Measurements from ENCODE around the gene UBAP1L.
"Not testable (repeated sequence)": the region's sequence is repeated elsewhere in the genome, so short reads cannot be mapped to it uniquely, and the experiment has no call there.

The UBAP1L gene

DNA sequence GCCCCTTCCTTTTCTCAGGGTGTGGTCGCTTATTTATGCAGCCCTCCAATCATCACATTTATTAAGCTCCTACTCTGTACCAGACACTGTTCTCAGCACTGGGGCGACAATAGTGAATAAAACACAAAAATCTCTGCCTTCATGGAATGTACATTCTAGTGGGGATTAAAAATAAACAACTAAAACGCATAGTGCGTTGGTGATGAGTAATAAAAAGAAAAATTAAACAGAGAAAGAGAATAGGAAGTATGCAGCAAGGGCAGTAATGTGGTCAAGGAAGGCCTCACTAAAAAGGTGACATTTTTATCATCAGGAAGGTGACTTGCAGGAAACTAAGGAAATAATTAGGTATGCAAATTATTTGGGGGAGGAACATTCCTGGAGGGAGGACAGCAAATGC lies 64.7 kb downstream of the UBAP1L start:
- TF ChIP-seq, protein P1, sequence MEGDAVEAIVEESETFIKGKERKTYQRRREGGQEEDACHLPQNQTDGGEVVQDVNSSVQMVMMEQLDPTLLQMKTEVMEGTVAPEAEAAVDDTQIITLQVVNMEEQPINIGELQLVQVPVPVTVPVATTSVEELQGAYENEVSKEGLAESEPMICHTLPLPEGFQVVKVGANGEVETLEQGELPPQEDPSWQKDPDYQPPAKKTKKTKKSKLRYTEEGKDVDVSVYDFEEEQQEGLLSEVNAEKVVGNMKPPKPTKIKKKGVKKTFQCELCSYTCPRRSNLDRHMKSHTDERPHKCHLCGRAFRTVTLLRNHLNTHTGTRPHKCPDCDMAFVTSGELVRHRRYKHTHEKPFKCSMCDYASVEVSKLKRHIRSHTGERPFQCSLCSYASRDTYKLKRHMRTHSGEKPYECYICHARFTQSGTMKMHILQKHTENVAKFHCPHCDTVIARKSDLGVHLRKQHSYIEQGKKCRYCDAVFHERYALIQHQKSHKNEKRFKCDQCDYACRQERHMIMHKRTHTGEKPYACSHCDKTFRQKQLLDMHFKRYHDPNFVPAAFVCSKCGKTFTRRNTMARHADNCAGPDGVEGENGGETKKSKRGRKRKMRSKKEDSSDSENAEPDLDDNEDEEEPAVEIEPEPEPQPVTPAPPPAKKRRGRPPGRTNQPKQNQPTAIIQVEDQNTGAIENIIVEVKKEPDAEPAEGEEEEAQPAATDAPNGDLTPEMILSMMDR (IDR thresholded peaks at IDR 0.05; ENCODE audit: borderline replicate concordance, insufficient read depth, low read depth, low read length), result no peak
- H3K4me3 ChIP-seq (ENCODE audit: low read depth, low read length), result no peak overlapping the region

DNA sequence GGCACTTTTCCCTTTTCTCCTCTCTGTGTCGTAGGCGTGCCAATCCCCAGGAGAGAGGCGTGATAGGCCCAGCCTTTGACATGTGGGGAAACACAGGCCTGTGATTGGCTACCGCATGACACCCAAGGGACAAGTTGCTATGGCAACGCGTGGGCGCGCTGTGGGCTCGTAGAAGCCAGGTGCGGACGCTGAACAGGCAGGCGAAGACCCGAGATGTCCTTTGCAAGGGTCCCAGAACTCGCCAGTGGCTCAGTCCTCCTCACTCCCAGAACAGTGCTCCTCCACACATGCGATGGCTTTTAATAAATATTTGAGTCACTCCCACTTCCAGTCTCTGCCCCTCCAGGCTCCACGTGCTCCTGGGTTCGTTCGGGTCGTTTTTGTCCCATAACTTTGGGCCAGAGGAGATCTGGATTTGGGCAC lies 65.6 kb downstream of the UBAP1L start:
- H3K4me3 ChIP-seq (ENCODE audit: low read depth, low read length), result no peak overlapping the region

DNA sequence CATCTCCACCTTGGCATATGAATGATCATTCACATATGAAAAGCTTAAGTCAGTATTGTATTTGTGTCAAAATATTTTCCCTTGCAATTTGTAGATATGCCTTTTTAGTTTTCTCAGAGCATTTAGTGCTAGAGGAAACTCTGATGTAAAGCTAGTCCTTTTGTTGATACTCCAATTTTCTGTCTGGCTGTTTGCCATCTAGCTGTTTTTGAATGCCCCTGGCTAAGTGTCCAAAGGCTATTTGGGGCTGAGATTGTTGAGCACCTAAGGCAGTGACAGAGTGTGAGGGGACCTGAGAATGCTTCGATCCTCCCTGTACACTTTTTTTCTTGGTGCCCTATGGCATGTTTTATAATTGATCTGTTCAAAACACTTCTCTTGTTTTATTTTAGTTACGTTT lies 66.8 kb downstream of the UBAP1L start:
- TF ChIP-seq, protein P1 (IDR thresholded peaks at IDR 0.05; ENCODE audit: borderline replicate concordance, insufficient read depth, low read depth, low read length), result no peak
- H3K4me3 ChIP-seq (ENCODE audit: low read depth, low read length), result no peak overlapping the region

More for the DNA sequence above, 65.6 kb downstream of the UBAP1L start:
- TF ChIP-seq, protein P1 (IDR thresholded peaks at IDR 0.05; ENCODE audit: borderline replicate concordance, insufficient read depth, low read depth, low read length), result no peak

DNA sequence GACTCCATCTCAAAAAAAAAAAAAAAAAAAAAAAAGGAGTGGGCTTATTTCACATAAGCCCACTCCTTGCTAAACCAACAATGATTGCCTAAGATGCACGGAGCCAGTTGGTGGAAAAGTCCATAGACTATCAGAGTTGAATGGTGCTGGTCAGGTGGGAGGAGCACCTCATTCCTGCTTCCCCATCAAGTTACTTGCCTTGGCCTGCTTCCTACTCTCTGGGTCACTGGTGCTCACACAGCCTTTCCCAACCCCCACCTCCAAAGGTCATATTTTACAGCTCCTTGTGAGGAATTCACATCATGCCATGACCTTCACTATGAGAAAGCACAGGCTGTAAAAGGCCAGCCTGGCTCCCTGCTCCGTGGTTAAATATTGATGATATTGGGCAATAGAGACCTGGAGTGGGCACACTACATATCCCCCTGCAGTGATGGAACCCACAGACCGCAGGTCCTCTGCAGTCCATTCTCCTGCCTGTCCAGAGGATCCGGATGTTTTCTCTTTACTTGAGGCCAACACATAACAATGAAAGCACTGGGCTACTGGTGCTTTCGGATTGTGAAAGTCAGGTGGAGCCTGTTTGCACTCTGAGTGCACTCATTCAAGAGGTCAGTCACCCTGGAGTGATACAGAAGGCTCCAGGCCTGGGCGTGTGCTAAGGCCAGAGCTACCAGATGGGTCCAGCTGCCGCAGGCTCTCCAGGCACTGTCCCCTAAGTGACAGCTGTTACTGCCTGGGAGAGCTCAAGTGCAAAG lies 70.1 kb downstream of the UBAP1L start, which contains the start of gene SLC51B:
TSS of gene SLC51B (plus strand) at position 664 of the 758 bp plus-strand sequence. CDS start 4,618 bp downstream, outside the sequence.
- H3K4me3 ChIP-seq (ENCODE audit: low read depth, low read length), result no peak within 1 kb of the TSS
- TF ChIP-seq, protein P1 (IDR thresholded peaks at IDR 0.05; ENCODE audit: borderline replicate concordance, insufficient read depth, low read depth, low read length), result no peak

DNA sequence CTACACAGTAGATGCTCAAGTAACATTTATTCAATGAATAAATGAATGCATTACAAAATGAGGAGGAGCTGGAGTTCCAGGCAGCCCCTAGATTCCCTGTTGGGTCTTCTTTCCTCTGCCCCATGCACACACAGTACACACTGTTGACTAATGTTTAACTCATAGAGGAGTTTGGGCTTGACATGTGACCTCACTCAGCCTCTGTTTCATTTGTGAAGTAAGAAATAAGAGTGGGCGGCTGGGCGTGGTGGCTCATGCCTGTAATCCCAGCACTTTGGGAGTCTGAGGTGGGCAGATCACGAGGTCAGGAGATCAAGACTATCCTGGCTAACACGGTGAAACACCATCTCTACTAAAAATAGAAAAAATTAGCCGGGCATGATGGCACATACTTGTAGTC lies 70.8 kb downstream of the UBAP1L start:
- not testable (repeated sequence) for H3K4me3 ChIP-seq (ENCODE audit: low read depth, low read length)

DNA sequence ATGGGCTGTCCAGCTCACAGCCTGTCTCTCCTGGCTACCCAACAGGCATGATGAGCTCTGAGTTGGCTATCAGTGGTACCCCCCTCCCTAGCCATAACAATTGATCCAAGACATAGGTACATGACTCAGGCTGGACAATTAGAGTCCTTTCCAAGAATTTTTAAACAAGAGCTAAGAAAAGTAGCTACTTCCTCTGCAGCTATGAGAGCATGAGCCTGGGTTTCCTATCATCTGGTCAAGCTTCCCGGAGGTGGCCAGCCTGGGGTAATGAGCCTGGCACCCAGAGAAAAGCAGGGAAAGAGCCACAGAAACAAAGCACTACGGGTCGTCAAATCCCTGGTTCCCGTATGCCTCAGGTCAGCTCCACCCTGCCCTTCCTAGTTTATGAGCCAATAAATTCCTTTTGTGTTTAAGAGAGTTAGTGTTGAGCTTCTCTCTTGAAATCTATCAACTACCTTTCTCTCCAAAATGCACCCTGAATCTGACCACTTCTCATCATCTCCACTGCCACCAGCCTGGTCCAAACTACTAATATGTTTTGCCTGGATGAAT lies 72.1 kb downstream of the UBAP1L start:
- no peak overlapping the region for H3K4me3 ChIP-seq (ENCODE audit: low read depth, low read length)
- TF ChIP-seq, protein P1 (IDR thresholded peaks at IDR 0.05; ENCODE audit: borderline replicate concordance, insufficient read depth, low read depth, low read length), result no peak

Data from GM12875 (cell line).